Panc1 (cell line): Measurements from ENCODE around the gene IFNAR1. TPM values are rescaled to one million over a fixed set of nuclear protein-coding genes. Genes with fewer than 3 reads are reported as not detected.

Experiments used
- ATAC-seq: fragments of 200-7000 bp; cut with Tn5 transposase; 2 replicates; pipeline ENCODE4 v1.9.1; 2020; ENCODE audit warnings: mild to moderate bottlenecking, moderate library complexity
- BruUV-seq: library from RNA; stranded (reverse); fragments of 400-500 nt; replicated peaks from 2 replicates; lab custom pipeline; 2021; lab: Mats Ljungman, UMichigan
- CTCF ChIA-PET: fragments of 300-600 bp; sonication (Branson Sonifier 250); formaldehyde crosslinking; loops from one replicate; lab custom pipeline; 2022; ENCODE audit warnings: antibody characterized with exemption; lab: Charles Lee
- POLR2A ChIA-PET: fragments of 300-600 bp; sonication (Branson Sonifier 250); formaldehyde crosslinking; loops from one replicate; lab custom pipeline; 2022; ENCODE audit warnings: antibody characterized with exemption; lab: Charles Lee
- DNase-seq: peaks from one replicate; pipeline ENCODE4 v3.0.0-alpha.2; 2010; ENCODE audit warnings: low read depth, low spot score
- H3K27ac ChIP-seq: 2 replicates; pipeline ENCODE4 v1.5.1; 2011; ENCODE audit warnings: mild to moderate bottlenecking, low read length, inconsistent platforms
- H3K27me3 ChIP-seq: fragments of 200-500 bp; sonication (Bioruptor generic); 2 replicates; pipeline ENCODE4 v1.6.0; 2014; ENCODE audit warnings: low read length, inconsistent platforms; ENCODE audit not compliant: control insufficient read depth, insufficient read depth
- H3K36me3 ChIP-seq: fragments of 200-500 bp; sonication (Bioruptor generic); 2 replicates; pipeline ENCODE4 v1.5.1; 2014; ENCODE audit warnings: inconsistent platforms, mild to moderate bottlenecking, low read length, moderate library complexity; ENCODE audit not compliant: control insufficient read depth, insufficient read depth
- H3K4me1 ChIP-seq: 2 replicates; pipeline ENCODE4 v1.5.1; 2011; ENCODE audit warnings: inconsistent platforms, mild to moderate bottlenecking, low read length, moderate library complexity; ENCODE audit not compliant: control insufficient read depth, insufficient read depth
- H3K4me3 ChIP-seq, 2 experiments: 2 replicates each; pipeline ENCODE4 v1.5.1; 2011 to 2012; ENCODE audit warnings: low read depth in 2 of 2, low read length in 2 of 2, mild to moderate bottlenecking in 2 of 2, inconsistent platforms in 1 of 2, moderate library complexity in 1 of 2
- H3K9me3 ChIP-seq: fragments of 200-500 bp; sonication (Bioruptor generic); 2 replicates; pipeline ENCODE4 v1.5.1; 2014; ENCODE audit warnings: low read depth, mild to moderate bottlenecking, inconsistent platforms, low read length, moderate library complexity; ENCODE audit not compliant: control insufficient read depth, insufficient read depth
- POLR2AphosphoS5 ChIP-seq: IDR thresholded peaks from 2 replicates; pipeline ENCODE4 v1.6.1; 2012; ENCODE audit warnings: mild to moderate bottlenecking, low read depth, low read length, moderate library complexity
- REST ChIP-seq, 2 experiments: IDR thresholded peaks; 2 replicates each; pipeline ENCODE4 v1.6.1; 2011 to 2012; ENCODE audit warnings: low read depth in 2 of 2, control low read depth in 1 of 2, low read length in 1 of 2, mild to moderate bottlenecking in 1 of 2, moderate library complexity in 1 of 2; ENCODE audit not compliant: insufficient read depth in 1 of 2
- SIN3A ChIP-seq: IDR thresholded peaks from 2 replicates; pipeline ENCODE4 v1.6.1; 2012; ENCODE audit warnings: low read depth, mild to moderate bottlenecking, low read length, moderate library complexity, borderline replicate concordance; ENCODE audit not compliant: insufficient read depth
- TCF7L2 ChIP-seq: IDR thresholded peaks from 2 replicates; pipeline ENCODE4 v1.6.1; 2011; ENCODE audit warnings: mild to moderate bottlenecking, low read depth, low read length, inconsistent platforms
- in situ Hi-C: cut with HindIII; loops from 2 replicates; pipeline ENCODE4 v1.10.0; 2016; ENCODE audit warnings: low sequenced_read_pairs, low pct_unique_long_range_greater_than_20kb
- intact Hi-C: fragments of 100-400 bp; cut with micrococcal nuclease; formaldehyde crosslinking; loops from one replicate; pipeline ENCODE4 v1.10.0; 2022; ENCODE audit not compliant: unreplicated experiment
- total RNA-seq: library from RNA; stranded (reverse); gene quantifications from one replicate; pipeline ENCODE4 v1.2.1, GENCODE V29; 2021; ENCODE audit not compliant: unreplicated experiment
- TF ChIP-seq, protein P1 (sequence below): fragments of 450-650 bp; IDR thresholded peaks from 2 replicates; pipeline ENCODE4 v1.5.1; 2017; ENCODE audit warnings: mild to moderate bottlenecking

IFNAR1 gene
- total RNA-seq, 1 experiment from 2014 or later, result 23.8 TPM

- intact Hi-C loops (no loop called here), in situ Hi-C loops (no loop called here)
- Histone ChIP-seq H3K27me3 (no peaks in the 10 kb centered on the region), H3K36me3 (no peaks in the 10 kb centered on the region), H3K4me3 (no peak overlapping the region), H3K9me3 (no peaks in the 10 kb centered on the region; the same call in 1 of the 2 replicates), H3K4me1 (no peaks in the 10 kb centered on the region), H3K27ac (no peak overlapping the region)
- no peak for DNase-seq
- BruUV-seq, result no TSS peak
- POLR2A ChIA-PET, result interaction anchor here (0.5 kb wide), 1 partner anchor 46 kb away, joined by 3 read pairs; no protein-coding TSS in a partner anchor
- no peak for ATAC-seq
- no peak for TF ChIP-seq TCF7L2
- TF ChIP-seq POLR2AphosphoS5, result no peak
- TF ChIP-seq SIN3A, result no peak
- TF ChIP-seq REST (IDR thresholded peaks at IDR 0.05; ENCODE audit: insufficient read depth in 1 of 2, low read depth in 2 of 2, low read length in 1 of 2), result no peak
- TF ChIP-seq, protein P1, sequence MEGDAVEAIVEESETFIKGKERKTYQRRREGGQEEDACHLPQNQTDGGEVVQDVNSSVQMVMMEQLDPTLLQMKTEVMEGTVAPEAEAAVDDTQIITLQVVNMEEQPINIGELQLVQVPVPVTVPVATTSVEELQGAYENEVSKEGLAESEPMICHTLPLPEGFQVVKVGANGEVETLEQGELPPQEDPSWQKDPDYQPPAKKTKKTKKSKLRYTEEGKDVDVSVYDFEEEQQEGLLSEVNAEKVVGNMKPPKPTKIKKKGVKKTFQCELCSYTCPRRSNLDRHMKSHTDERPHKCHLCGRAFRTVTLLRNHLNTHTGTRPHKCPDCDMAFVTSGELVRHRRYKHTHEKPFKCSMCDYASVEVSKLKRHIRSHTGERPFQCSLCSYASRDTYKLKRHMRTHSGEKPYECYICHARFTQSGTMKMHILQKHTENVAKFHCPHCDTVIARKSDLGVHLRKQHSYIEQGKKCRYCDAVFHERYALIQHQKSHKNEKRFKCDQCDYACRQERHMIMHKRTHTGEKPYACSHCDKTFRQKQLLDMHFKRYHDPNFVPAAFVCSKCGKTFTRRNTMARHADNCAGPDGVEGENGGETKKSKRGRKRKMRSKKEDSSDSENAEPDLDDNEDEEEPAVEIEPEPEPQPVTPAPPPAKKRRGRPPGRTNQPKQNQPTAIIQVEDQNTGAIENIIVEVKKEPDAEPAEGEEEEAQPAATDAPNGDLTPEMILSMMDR, result no peak
- CTCF ChIA-PET, result no interaction called here
Observed at GRCh38 chr21:33313183-33313582, 11.6 kb upstream of the IFNAR1 start.

DNA sequence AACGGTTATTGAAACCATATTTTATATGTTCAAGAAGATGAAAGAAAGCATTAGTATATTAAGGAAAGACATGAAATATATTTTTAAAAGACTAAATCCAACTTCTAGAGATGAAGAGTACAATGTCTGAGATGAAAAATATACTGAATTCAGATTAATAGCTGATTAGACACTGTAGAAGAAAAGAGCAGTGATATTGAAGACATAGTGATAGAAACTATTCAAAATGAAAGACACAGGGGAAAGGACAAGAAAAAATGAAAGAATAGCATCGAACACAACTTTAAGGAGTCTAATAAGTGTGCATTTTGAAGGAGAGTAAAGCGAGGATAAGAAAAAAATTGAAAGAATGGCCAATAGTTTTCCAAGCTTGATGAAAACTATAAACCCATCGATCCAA, 11.2 kb upstream of the IFNAR1 start:
- H3K4me1 ChIP-seq, result no peaks in the 10 kb centered on the region
- POLR2A ChIA-PET, result no interaction called here
- no peaks in the 10 kb centered on the region for H3K36me3 ChIP-seq
- no peaks in the 10 kb centered on the region; the same call in 1 of the 2 replicates for H3K9me3 ChIP-seq
- no peaks in the 10 kb centered on the region for H3K27me3 ChIP-seq
- DNase-seq (no peak), ATAC-seq (no peak)
- intact Hi-C loops, result no loop called here
- BruUV-seq, result no TSS peak
- in situ Hi-C loops, result no loop called here
- CTCF ChIA-PET, result no interaction called here
- H3K4me3 ChIP-seq, result no peak overlapping the region
- TF ChIP-seq SIN3A (no peak), REST (IDR thresholded peaks at IDR 0.05; ENCODE audit: insufficient read depth in 1 of 2, low read depth in 2 of 2, low read length in 1 of 2) (no peak), TCF7L2 (no peak), POLR2AphosphoS5 (no peak)
- TF ChIP-seq, protein P1, result no peak
- H3K27ac ChIP-seq, result no peak overlapping the region
